Measurements from ENCODE around the gene TTC39B.

GRCh38 chr9:15268782-15269181, 38.2 kb downstream of the TTC39B start:
- TF ChIP-seq POLR2A (IDR thresholded peaks at IDR 0.05): no peak
- no peak for TF ChIP-seq EP300 (IDR thresholded peaks at IDR 0.05; ENCODE audit: low read depth)
- no peak for TF ChIP-seq CTCF (IDR thresholded peaks at IDR 0.05)
- TF ChIP-seq POLR2AphosphoS5 (IDR thresholded peaks at IDR 0.05): no peak

Measured in transverse colon (tissue), 4 donors.